ENCODE measurements around the gene SPATS2L.

SPATS2L gene

GRCh38 chr2:200297100-200297499 is 9.4 kb upstream of the SPATS2L start:
- DNase-seq, result no peak

GRCh38 chr2:200297989-200298388 is 8.5 kb upstream of the SPATS2L start:
- no peak for DNase-seq

DNA sequence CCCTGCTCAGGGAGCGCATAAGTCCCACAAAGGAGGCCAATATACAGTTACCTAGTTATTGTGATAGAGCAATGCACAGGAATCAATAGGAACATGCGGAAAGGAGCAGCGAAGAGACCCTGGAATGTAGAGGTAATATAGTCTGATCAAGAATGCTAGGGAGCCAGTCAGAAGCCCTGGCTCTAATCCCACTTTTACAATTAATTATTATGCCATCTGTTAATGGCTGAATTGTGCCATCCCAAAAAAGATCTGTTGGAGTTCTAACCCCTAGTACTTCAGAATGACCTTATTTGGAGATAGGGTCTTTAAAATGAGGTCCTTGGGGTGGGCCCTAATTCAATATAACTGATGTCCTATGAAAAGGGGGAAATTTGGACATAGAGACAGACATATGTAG is 7.7 kb upstream of the SPATS2L start:
- DNase-seq, result no peak

DNA sequence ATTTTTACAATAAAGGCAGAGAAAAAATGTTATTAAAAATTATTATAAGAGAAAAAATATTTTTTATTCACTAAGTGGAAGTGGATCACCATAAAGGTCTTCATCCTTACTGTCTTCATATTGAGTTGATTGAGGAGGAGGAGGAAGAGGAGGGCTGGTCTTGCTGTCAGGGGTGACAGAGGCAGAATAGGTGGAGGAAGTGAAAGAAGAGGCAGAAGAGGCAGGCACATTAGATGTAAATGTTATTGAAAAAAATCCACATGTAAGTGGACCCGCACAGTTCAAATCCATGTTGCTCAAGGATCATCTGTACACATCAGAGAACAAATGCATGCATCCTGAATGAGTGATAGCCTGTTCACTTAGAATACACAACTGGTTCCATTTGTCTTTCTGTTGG is 6.4 kb upstream of the SPATS2L start:
- no peak for DNase-seq

DNA sequence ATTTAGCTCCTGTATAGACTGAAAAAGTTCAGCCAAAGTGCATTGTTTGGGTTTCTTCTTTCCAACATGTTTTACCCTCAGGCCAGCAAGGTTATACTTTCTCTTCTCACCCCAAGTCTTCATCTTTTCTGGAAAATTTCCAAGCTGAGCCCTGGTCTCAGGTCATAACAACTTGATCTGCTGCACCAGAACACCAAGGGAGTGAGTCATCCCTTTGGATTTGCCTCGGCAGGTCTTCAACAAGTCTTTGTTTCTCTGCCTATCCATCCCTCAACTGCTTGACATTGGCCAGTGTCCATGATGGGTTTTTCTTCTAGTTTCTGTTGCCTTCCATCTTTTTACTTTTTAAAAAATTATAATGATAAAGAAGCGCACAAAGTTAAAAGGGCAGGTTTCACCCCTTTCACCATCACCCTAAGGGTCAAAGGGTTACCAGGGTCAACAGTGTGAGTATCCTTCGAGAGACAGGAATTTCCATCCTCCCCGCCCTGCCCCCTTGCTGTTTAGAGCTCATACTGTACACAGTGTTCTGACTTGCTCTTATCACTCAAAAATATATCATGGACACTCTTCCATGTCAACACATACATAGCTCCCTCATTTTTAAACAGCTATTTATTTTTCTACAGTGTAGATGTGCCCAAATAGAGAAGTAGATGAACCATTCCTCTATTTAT is 5.7 kb upstream of the SPATS2L start:
- no peak for DNase-seq

DNA sequence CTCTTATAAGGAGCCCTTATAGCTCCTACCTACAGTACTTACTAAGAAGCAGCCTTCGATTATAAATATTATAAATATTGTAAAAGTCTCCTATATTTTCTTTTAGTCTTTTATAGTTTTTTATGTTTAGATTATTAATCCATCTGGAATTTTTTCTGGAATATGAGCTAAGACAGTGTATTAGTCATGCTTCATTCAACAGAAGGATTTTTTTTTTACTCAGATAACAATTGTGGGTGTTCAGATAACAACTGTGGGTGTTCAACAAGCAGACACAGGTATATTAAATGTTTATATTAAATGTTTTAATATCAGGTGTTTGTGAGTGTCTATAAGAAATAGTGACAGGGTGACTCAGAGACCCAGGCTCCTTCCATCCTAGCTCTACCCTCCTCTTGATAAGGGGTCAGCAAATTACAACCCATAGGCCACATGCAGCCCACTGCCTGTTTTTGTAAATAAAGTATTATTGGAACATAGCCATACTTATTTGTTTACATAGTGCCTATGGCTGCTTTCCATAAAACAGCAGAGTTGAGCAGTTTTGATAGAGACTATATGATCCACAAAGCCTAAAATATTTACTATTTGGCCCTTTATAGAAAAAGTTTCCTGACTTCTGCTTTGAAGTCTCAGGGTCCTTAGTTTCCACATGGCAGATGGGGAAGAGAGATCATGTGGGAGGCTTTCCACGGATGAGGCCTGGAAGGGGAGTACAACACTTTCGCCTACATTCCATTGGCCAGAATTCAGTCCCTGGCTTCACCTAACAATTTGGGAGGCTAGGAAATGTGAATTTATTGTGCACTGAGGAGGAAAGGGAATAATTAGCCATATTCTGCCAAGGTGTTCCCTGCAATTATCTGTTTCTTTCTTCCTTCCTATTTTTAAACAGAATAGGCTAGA is 4.3 kb upstream of the SPATS2L start:
- DNase-seq, result no peak

GRCh38 chr2:200302940-200303727 is 3.4 kb upstream of the SPATS2L start:
- no peak for DNase-seq

- peak in 37 of 56 donors; percentile 2 to 77 (median 33) for DNase-seq
These were observed 697 bp upstream of the SPATS2L start for GRCh38 chr2:200305797-200306195.

GRCh38 chr2:200306931-200307723 is 634 bp downstream of the SPATS2L start:
- DNase-seq, result peak in 41 of 56 donors; percentile 10 to 69 (median 40)

DNA sequence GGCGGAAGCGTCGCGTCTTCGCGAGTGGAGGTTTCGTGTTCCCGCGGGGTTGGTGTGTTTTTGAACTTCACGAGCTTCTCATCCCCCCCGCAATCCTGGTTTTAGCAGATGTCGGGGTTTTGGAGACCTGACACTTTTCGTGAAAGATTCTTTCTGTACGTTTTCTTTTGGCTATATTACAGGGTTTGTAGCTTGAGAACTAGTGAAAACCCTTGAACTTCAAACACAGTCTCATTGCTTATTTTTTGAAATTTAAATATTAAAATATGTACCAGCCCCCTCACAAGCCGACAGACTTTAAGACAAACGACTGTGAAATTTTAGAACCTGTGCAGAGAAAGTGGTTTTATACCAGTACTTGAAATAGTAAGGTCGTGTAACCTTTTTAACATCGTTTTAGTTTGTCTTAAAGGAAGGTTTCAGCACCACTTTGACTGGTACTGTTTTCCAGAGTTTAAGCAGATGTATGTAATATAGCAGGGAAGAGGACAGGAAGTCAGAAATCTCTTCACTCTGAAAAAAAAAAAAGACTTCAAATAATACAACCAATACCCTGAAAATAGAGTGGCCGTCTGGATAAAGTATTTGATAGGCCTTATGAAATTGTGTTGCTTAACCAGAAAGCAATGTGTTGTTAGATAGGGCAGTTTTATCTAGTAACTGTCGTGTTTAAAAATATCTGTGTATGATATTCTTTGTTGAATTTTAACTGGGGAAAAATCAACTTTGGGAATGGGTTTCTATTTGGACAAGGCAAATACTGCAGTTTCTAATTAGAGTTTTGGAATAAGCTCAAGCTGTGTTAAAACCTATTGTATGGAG is 1.4 kb downstream of the SPATS2L start:
- peak in 1 of 56 donors; percentile 14 for DNase-seq

GRCh38 chr2:200308546-200309295 is 2.2 kb downstream of the SPATS2L start:
- DNase-seq, result peak in 5 of 56 donors; percentile 3 to 31 (median 6)

- DNase-seq, result no peak
These were observed 3.0 kb downstream of the SPATS2L start for GRCh38 chr2:200309296-200310049.

- DNase-seq, result no peak
These were observed 4.1 kb downstream of the SPATS2L start for GRCh38 chr2:200310545-200310971.

- no peak for DNase-seq
These were observed 4.6 kb downstream of the SPATS2L start for GRCh38 chr2:200311139-200311538.

DNA sequence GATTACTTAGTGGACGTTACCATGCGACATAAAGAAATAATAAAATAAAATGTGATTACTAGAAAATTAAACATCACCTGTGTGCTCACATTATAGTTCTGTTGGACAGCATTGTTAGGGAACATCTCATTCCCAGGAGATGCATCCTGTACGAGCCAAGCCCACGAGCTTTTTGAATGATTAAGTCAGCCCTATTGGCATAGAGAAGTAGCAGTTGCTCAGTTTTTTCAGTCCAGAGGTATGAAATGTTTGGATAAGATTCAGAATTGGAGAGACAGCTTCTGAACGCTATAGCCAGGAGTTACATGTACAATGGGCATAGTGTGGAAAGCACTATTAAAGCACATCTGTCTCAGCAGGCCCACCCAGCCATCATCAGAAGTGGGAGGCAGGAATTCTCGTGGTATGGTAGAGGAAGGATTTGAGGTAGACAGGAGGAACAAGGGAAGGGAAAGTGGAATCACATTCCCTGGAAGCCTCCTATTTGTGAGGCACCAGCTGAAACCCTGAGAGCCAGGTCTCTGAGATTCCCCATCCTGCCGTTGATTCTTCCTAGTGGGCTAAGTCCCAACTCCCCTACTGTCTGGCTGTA is 8.6 kb downstream of the SPATS2L start:
- DNase-seq, result no peak

DNA sequence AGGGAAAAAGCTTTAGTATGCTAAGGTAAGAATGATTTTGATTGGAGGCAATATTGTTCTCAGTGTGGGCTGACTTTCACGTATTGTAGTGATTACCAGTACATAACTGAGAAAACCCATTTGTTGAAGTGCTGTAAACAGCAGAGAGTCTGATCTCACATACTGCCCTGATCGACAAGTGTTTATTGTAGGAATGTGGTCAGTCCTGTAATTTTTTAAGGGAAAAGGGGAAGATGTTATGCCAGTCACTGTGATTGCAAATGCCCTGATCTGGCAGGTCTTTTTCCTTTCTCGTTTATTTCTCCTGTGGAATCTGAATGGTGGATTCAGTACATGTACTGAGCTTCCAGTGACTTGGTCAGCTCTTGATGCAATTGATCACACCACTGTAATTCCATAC is 11.5 kb downstream of the SPATS2L start:
- DNase-seq, result no peak

DNA sequence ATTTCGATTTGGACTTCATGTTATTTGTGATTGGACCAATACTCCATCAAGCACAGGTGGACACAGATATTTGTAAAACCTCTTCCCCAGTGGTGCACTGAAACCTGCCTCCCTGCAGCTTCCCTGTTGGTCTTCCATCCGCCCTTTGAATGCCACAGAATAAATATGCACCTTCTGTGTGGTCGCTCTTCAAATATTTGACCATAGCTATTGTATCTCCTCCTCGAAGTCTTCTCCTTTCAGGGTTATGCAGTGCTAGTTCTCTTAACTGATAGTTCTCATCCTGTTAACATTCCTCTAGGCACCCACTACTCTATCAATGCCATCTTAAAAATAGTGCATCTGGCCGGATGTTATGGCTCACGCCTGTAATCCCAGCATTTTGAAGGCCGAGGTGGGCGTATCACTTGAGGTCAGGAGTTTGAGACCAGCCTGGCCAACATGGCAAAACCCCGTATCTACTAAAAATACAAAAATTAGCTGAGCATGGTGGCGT is 12.5 kb downstream of the SPATS2L start:
- no peak for DNase-seq

Measured in nucleus accumbens (tissue), 56 donors.